A549 treated with GW870086 at 1 μM for 4 hours (cell line): ENCODE data around the gene SLC23A1. TPM values are rescaled to one million over a fixed set of nuclear protein-coding genes. Genes with fewer than 3 reads are reported as not detected.

ENCODE experiments used
- total RNA-seq: library from RNA; stranded (reverse); fragments of 200-300 nt; extraction: Qiagen RNA extraction; gene quantifications from 5 replicates; pipeline ENCODE4 v1.2.3, GENCODE V29; 2022; ENCODE audit warnings: low read depth

The SLC23A1 gene
- 1.3 to 1.9 TPM (median 1.4 TPM) in 5 replicates for total RNA-seq

DNA sequence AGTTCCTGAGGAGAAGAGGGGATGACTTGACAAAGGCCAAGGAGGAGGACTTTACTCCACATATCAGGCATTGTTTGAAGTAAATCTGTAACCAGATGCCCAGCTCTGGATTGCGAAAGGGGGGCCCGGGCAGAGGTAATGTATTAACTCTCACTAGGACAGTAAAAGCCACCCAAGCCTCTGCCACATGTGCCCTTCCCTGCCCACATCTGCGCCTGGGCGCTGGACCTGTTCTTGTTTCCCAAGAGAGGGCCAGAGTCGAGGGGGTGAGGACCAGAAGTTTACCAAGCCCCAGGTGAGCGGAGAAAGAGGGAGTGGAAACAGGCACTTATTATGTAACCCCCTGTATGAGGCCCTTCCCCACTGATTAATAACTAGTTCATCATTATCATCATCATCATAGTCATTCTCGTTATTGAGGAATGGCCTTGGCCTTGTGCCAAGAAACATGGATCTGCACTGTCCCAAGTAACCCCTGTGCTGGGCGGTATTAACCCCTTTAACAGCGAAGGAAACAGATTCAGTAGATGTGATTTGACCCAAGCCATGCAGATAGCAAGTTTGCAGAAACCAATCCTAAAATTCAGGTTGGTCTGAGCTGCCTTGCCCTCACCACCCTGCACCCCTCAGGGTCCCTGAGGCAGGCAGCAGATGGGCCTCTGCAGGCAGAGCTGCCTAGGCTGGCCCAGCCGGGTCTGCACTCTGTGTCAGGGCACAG is at the start of gene SLC23A1:
SLC23A1 (minus strand) TSS at position 23 of the 718 bp plus-strand sequence. CDS start 44 bp downstream, outside the sequence.

GRCh38 chr5:139403787-139404483 is 20.8 kb upstream of the SLC23A1 start, which contains the start of gene SPATA24:
Gene SPATA24, minus strand, starts transcription at chr5:139404089. Its CDS starts 29 bp downstream, at chr5:139404060.

GRCh38 chr5:139394654-139395566 is 11.8 kb upstream of the SLC23A1 start, which contains the start of gene PROB1:
Gene PROB1, minus strand, starts transcription at chr5:139395104. Its CDS starts 23 bp downstream, at chr5:139395081.

GRCh38 chr5:139389701-139390638 is 6.9 kb upstream of the SLC23A1 start, which contains the start of gene MZB1:
Gene MZB1, minus strand, starts transcription at chr5:139389913. Its CDS starts 57 bp downstream, at chr5:139389856.

DNA sequence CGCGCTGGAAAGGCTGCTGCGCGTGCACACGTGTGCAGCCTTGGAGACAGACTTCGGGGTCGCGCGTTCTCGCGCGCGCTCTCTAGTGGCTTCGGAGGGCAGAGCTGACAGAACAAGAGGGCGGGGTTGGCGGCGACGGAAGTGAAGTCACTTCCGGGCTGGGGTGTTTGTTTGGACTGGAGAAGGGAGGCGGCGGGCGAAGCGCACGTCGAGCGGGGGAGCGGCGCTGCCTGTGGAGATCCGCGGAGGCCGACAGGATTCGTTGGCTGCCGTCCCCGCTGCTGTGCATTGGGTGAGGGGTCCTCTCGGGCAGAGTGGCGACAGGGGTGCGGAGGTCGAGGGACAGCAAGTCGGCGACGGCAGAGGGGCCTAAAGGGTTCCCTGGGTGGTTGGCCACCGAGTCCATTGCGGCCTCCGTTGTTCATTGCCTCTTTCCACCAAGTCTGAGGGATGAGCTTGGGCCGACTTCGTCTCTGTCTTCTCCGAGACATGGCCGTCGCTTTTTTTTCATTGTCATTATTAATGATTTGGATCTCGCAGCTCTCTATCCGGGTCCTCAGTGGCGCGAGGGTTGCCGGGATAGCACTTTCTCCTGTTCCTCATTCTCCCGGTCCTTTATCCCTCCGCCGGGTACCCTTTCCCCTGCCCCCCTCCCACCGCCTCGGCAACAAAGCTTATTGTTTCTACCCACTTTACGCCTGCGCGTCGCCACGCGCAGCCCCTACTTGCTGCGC is 41.2 kb downstream of the SLC23A1 start, which contains the start of gene PAIP2:
PAIP2 (plus strand) TSS at position 166 of the 734 bp plus-strand sequence. CDS start 21,931 bp downstream, outside the sequence.

Other genes starting within 250 kb of the SLC23A1 start
- 23.4 to 27.9 TPM (median 25.4 TPM) in 5 replicates for gene SIL1, start 184.9 kb downstream of the SLC23A1 start, total RNA-seq
- gene MATR3, start 89.6 kb downstream of the SLC23A1 start, total RNA-seq: 145 to 215 TPM (median 178 TPM) in 5 replicates
- 81.2 to 92.6 TPM (median 82.0 TPM) in 5 replicates for gene PAIP2, start 41.4 kb downstream of the SLC23A1 start, total RNA-seq
- 0.10 TPM in 1 of 5 replicates, not detected in the others for gene MZB1, start 6.6 kb upstream of the SLC23A1 start, total RNA-seq
- 0.17 to 0.31 TPM (median 0.25 TPM) in 5 replicates for gene PROB1, start 11.8 kb upstream of the SLC23A1 start, total RNA-seq
- 4.7 to 7.3 TPM (median 5.2 TPM) in 5 replicates for gene SPATA24, start 20.8 kb upstream of the SLC23A1 start, total RNA-seq
- 4.6 to 10.3 TPM (median 7.0 TPM) in 5 replicates for gene DNAJC18, start 56.2 kb upstream of the SLC23A1 start, total RNA-seq
- 0.29 TPM in 1 of 5 replicates, not detected in the others for gene ECSCR, start 79.4 kb upstream of the SLC23A1 start, total RNA-seq
- gene SMIM33, start 87.7 kb upstream of the SLC23A1 start, total RNA-seq: not detected in 5 replicates
- gene STING1, start 99.5 kb upstream of the SLC23A1 start, total RNA-seq: 1.1 to 1.6 TPM (median 1.2 TPM) in 5 replicates
- gene UBE2D2, start 178.0 kb upstream of the SLC23A1 start, total RNA-seq: 105 to 180 TPM (median 173 TPM) in 5 replicates